ENCODE data around the gene ZMPSTE24.
"Not testable (repeated sequence)": the region's sequence is repeated elsewhere in the genome, so short reads cannot be mapped to it uniquely, and the experiment has no call there.

ZMPSTE24 gene

GRCh38 chr1:40316595-40317393 lies 58.8 kb downstream of the ZMPSTE24 start, which contains the start of gene COL9A2:
Gene COL9A2 (minus strand): TSS chr1:40317286. CDS start chr1:40317197, 89 bp downstream.
- peak within 1 kb of the TSS in 9 of 11 experiments; percentile 67 to 86 (median 79); a peak in 18 of 22 replicates for H3K27ac ChIP-seq

GRCh38 chr1:40317394-40318074 lies 59.5 kb downstream of the ZMPSTE24 start:
- no peaks in the 10 kb centered on the region for H3K9me3 ChIP-seq (replicated peaks in 1 of 11)
- no peaks in the 10 kb centered on the region for H3K36me3 ChIP-seq
- H3K27me3 ChIP-seq = peaks cover 25 to 32% (median 27%) of the 10 kb centered on the region in 11 experiments
- no peak overlapping the region for H3K27ac ChIP-seq
- H4K20me1 ChIP-seq = no peaks in the 10 kb centered on the region
- peak overlapping the region in 6 of 10 experiments; percentile 59 to 70 (median 64); a peak in 8 of 20 replicates for H3K4me3 ChIP-seq
- H3K9ac ChIP-seq = no peak overlapping the region
- no peak for TF ChIP-seq Cebpa-rat (IDR thresholded peaks at IDR 0.05)
- H3K4me2 ChIP-seq = peak overlapping the region; percentile 86 to 99 (median 97); a peak in 19 of 22 replicates
- H3K4me1 ChIP-seq = peaks cover 40 to 58% (median 46%) of the 10 kb centered on the region in 10 experiments

More at GRCh38 chr1:40316595-40317393, 58.8 kb downstream of the ZMPSTE24 start, which contains the start of gene COL9A2:
- peaks cover 47 to 65% (median 53%) of the 10 kb centered on the region in 10 experiments for H3K4me1 ChIP-seq
- peaks cover 25 to 32% (median 27%) of the 10 kb centered on the region in 11 experiments for H3K27me3 ChIP-seq
- H3K4me2 ChIP-seq = peak within 1 kb of the TSS; percentile 86 to 99 (median 97)
- H3K36me3 ChIP-seq = no peaks in the 10 kb centered on the region
- no peaks in the 10 kb centered on the region for H3K9me3 ChIP-seq (replicated peaks in 1 of 11)
- no peak for TF ChIP-seq Cebpa-rat (IDR thresholded peaks at IDR 0.05)
- H3K4me3 ChIP-seq = peak within 1 kb of the TSS; percentile 47 to 70 (median 60)
- H4K20me1 ChIP-seq = no peaks in the 10 kb centered on the region
- peak within 1 kb of the TSS; percentile 59 to 78 (median 73) for H3K9ac ChIP-seq

- Histone ChIP-seq H4K20me1 (no peaks in the 10 kb centered on the region), H3K4me3 (no peak overlapping the region), H3K27me3 (peaks cover 25 to 32% (median 27%) of the 10 kb centered on the region in 11 experiments), H3K27ac (no peak overlapping the region), H3K9me3 (replicated peaks in 1 of 11) (no peaks in the 10 kb centered on the region), H3K4me1 (peaks cover 30 to 48% (median 36%) of the 10 kb centered on the region in 10 experiments), H3K36me3 (no peaks in the 10 kb centered on the region), H3K4me2 (0 out of 22 replicates have a peak overlapping the region, but pooled peaks of 2 of the 11 experiments have one; percentile 4 to 26), H3K9ac (no peak overlapping the region)
- no peak for TF ChIP-seq Cebpa-rat (IDR thresholded peaks at IDR 0.05)
Measured at GRCh38 chr1:40318476-40318875, 60.4 kb downstream of the ZMPSTE24 start.

GRCh38 chr1:40318970-40319621 lies 61.1 kb downstream of the ZMPSTE24 start:
- Histone ChIP-seq H3K9me3 (replicated peaks in 1 of 11) (no peaks in the 10 kb centered on the region), H3K36me3 (no peaks in the 10 kb centered on the region), H3K4me1 (peaks cover 24 to 42% (median 30%) of the 10 kb centered on the region in 10 experiments), H4K20me1 (no peaks in the 10 kb centered on the region), H3K9ac (no peak overlapping the region), H3K27ac (no peak overlapping the region), H3K4me2 (peak overlapping the region in 3 of 11 experiments; percentile 15 to 30 (median 20); a peak in 3 of 22 replicates), H3K27me3 (peaks cover 25 to 32% (median 27%) of the 10 kb centered on the region in 11 experiments), H3K4me3 (no peak overlapping the region)
- TF ChIP-seq Cebpa-rat (IDR thresholded peaks at IDR 0.05) = no peak

- H3K9ac ChIP-seq, H3K27ac ChIP-seq, H3K4me3 ChIP-seq, H3K4me1 ChIP-seq, H3K27me3 ChIP-seq, H3K36me3 ChIP-seq, H4K20me1 ChIP-seq, H3K4me2 ChIP-seq: not testable (repeated sequence)
- H3K9me3 ChIP-seq (replicated peaks in 1 of 11) = peaks cover 0 to 23% (median 11%) of the 10 kb centered on the region in 11 experiments; a peak in 17 of 22 replicates
Measured at GRCh38 chr1:40331403-40331802, 73.4 kb downstream of the ZMPSTE24 start.

GRCh38 chr1:40332695-40333094 lies 74.7 kb downstream of the ZMPSTE24 start:
- Histone ChIP-seq H3K9ac (no peak overlapping the region), H3K9me3 (replicated peaks in 1 of 11) (peaks cover 0 to 16% (median 4%) of the 10 kb centered on the region in 11 experiments; a peak in 10 of 22 replicates), H3K4me2 (no peak overlapping the region), H3K4me3 (no peak overlapping the region), H3K4me1 (peaks cover 0 to 8% (median 0%) of the 10 kb centered on the region in 10 experiments; a peak in 3 of 20 replicates), H4K20me1 (no peaks in the 10 kb centered on the region), H3K27ac (no peak overlapping the region), H3K36me3 (no peaks in the 10 kb centered on the region), H3K27me3 (no peaks in the 10 kb centered on the region)
- TF ChIP-seq Cebpa-rat (IDR thresholded peaks at IDR 0.05) = no peak

GRCh38 chr1:40337443-40337842 lies 79.4 kb downstream of the ZMPSTE24 start:
- H3K27me3 ChIP-seq = no peaks in the 10 kb centered on the region
- H3K27ac ChIP-seq = no peak overlapping the region
- TF ChIP-seq Cebpa-rat (IDR thresholded peaks at IDR 0.05) = no peak
- peaks cover 0 to 49% (median 36%) of the 10 kb centered on the region in 10 experiments; a peak in 17 of 20 replicates for H3K4me1 ChIP-seq
- H3K4me3 ChIP-seq = no peak overlapping the region
- H3K9me3 ChIP-seq (replicated peaks in 1 of 11) = peaks cover 0 to 10% (median under 1%) of the 10 kb centered on the region in 11 experiments; a peak in 4 of 22 replicates
- H3K36me3 ChIP-seq = no peaks in the 10 kb centered on the region
- H3K4me2 ChIP-seq = no peak overlapping the region
- H4K20me1 ChIP-seq = no peaks in the 10 kb centered on the region
- H3K9ac ChIP-seq = no peak overlapping the region

GRCh38 chr1:40338745-40339419 lies 80.8 kb downstream of the ZMPSTE24 start:
- peaks cover 0 to 10% (median 0%) of the 10 kb centered on the region in 11 experiments; a peak in 4 of 22 replicates for H3K9me3 ChIP-seq (replicated peaks in 1 of 11)
- H4K20me1 ChIP-seq = no peaks in the 10 kb centered on the region
- no peaks in the 10 kb centered on the region for H3K36me3 ChIP-seq
- H3K9ac ChIP-seq = peak overlapping the region in 5 of 11 experiments; percentile 0 to 49 (median 32); a peak in 3 of 22 replicates
- H3K4me1 ChIP-seq = peaks cover 0 to 63% (median 36%) of the 10 kb centered on the region in 10 experiments; a peak in 17 of 20 replicates
- peak in 9 of 11 experiments; percentile 22 to 83 (median 42); a peak in 8 of 22 replicates for TF ChIP-seq Cebpa-rat (IDR thresholded peaks at IDR 0.05)
- H3K4me2 ChIP-seq = peak overlapping the region in 10 of 11 experiments; percentile 14 to 95 (median 71); a peak in 17 of 22 replicates
- H3K27ac ChIP-seq = peak overlapping the region in 8 of 11 experiments; percentile 8 to 85 (median 32); a peak in 13 of 22 replicates
- no peak overlapping the region for H3K4me3 ChIP-seq
- no peaks in the 10 kb centered on the region for H3K27me3 ChIP-seq
